GM19328 (cell line): ENCODE measurements around the gene MEGF11.
"Not testable (repeated sequence)": the region's sequence is repeated elsewhere in the genome, so short reads cannot be mapped to it uniquely, and the experiment has no call there.

Source experiments
- ATAC-seq: cut with Tn5 transposase; IDR thresholded peaks from one replicate; pipeline ENCODE4 v1.9.1; 2021; ENCODE audit warnings: mild to moderate bottlenecking, moderate library complexity; ENCODE audit not compliant: unreplicated experiment

Gene MEGF11

GRCh38 chr15:66276546-66276945, 23.0 kb upstream of the MEGF11 start:
- ATAC-seq: no peak

GRCh38 chr15:66275352-66275751, 21.8 kb upstream of the MEGF11 start:
- no peak for ATAC-seq

- no peak for ATAC-seq
These were observed 17.4 kb upstream of the MEGF11 start for GRCh38 chr15:66270932-66271331.

GRCh38 chr15:66269326-66270090, 16.0 kb upstream of the MEGF11 start:
- no peak for ATAC-seq

- no peak for ATAC-seq
These were observed 11.4 kb upstream of the MEGF11 start for GRCh38 chr15:66264859-66265513.

- not testable (repeated sequence) for ATAC-seq
These were observed 9.3 kb upstream of the MEGF11 start for GRCh38 chr15:66262837-66263236.

GRCh38 chr15:66261056-66261455, 7.5 kb upstream of the MEGF11 start:
- no peak for ATAC-seq

GRCh38 chr15:66256692-66257091, 3.1 kb upstream of the MEGF11 start:
- ATAC-seq: no peak

- no peak for ATAC-seq
These were observed 1.6 kb upstream of the MEGF11 start for GRCh38 chr15:66254951-66255676.

- ATAC-seq: no peak
These were observed 770 bp upstream of the MEGF11 start for GRCh38 chr15:66254089-66254950.

GRCh38 chr15:66252685-66253417, 699 bp downstream of the MEGF11 start:
- no peak for ATAC-seq

GRCh38 chr15:66251790-66252684, 1.5 kb downstream of the MEGF11 start:
- ATAC-seq: no peak

- no peak for ATAC-seq
These were observed 2.3 kb downstream of the MEGF11 start for GRCh38 chr15:66251065-66251789.

- no peak for ATAC-seq
These were observed 3.9 kb downstream of the MEGF11 start for GRCh38 chr15:66249605-66250174.

GRCh38 chr15:66246937-66247336, 6.6 kb downstream of the MEGF11 start:
- ATAC-seq: no peak

- ATAC-seq: not testable (repeated sequence)
These were observed 7.7 kb downstream of the MEGF11 start for GRCh38 chr15:66245832-66246231.

GRCh38 chr15:66241908-66242285, 11.7 kb downstream of the MEGF11 start:
- ATAC-seq: no peak
